Measurements from ENCODE around the gene SYT8.

The SYT8 gene

DNA sequence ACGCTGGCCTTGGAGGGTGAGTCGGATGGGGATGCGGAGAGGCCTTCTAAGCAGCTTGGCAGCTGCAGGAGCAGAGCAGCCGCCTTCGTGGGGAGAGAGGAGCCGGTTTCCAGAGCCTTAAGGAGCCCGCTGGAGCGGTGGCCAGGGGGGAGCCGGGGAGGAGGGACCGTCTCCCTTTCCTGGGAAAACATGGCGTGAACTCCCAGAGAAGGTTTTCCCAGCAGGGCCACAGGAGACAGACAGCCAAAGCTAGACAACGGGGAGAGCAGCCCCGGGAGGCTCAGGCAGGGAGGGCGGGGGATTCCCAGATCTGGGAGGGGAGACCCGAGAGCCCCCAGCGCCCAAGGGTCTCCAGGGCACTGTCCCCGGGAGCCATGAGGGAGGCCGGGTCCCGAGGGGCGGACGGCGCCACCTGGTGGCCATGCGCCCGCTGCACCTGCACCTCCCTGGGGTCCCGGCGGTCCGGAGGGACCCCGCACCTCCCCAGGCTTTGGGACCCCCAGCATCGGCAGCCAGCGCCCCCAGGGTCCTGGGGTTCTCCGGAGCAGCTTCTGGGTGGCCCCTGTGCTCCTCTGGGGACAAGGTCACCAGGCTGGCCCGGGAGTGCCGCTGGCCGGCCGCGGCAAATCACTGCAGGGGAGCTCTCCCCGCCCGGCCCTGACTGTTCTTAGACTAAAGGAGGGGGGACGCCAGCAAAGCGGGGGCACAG, 2.4 kb upstream of the SYT8 start:
- peak; percentile 48 for DNase-seq (ENCODE audit: low read depth)

DNA sequence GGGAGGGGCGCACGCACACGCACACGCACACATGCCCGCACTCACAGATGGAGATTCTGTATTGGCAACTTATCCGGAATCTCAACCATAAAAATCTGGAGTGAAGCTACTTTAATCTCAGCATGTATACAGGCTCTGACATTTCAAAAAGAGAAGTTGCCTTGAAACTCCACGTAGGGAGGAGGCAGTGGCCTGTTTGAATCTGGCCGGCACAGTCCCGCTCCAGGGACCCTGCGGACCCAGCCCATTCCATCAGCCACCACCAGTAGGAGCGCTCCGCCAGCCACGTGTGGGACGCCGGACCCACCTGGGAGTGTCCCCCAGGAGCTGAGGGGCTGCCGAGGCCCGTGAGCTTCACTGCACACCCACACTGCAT, 1.9 kb upstream of the SYT8 start:
- no peak for DNase-seq (ENCODE audit: low read depth)

- DNase-seq (ENCODE audit: low read depth), result no peak
These were observed 654 bp upstream of the SYT8 start for GRCh38 chr11:1834062-1834610.

DNA sequence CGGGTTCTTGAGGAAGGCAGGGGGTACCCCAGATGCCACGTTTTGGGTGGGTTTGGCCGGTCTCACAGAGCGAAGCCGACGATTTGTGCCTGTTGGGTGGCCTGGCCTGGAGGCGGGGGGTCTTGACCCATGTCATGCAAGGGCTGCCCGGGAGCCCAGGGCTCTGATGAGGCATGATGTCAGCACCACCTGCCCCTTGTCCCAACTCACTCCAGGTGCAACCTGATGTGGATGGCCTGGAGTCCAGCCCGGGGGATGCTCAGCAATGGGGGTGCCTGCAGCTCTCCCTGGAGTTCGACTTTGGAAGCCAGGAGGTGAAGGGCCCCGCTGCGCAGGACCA, 851 bp downstream of the SYT8 start:
- DNase-seq (ENCODE audit: low read depth), result no peak

DNA sequence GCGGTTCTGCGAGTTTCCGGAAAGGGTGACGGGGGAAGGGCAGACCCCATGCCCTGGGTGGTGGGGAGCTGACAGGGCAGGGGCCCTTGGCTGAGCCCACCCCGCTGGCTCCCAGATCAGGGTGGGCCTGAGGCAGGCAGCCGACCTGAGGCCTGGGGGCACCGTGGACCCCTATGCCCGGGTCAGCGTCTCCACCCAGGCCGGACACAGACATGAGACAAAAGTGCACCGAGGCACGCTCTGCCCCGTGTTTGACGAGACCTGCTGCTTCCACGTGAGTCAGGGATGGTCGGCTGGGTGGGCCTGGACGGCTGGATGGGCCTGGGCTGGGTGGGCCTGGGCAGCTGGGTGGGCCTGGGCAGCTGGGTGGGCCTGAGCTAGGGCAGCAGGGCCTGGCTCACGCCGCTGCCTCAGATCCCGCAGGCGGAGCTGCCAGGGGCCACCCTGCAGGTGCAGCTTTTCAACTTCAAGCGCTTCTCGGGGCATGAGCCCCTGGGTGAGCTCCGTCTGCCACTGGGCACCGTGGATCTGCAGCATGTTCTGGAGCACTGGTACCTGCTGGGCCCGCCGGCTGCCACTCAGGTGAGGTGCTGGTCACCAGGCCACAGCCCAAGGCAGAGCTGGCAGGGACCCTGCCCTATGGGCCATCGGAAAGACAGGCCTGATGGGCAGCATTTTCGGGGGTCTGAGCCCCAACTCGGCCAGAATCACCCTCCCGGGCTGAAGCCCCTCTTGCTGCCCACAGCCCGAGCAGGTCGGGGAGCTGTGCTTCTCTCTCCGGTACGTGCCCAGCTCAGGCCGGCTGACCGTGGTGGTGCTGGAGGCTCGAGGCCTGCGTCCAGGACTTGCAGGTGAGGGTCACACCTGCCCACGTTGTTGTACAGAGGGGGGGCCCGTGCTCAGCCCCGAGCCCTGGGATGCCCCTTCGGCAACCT, 1.5 kb downstream of the SYT8 start:
- DNase-seq (ENCODE audit: low read depth), result no peak

GRCh38 chr11:1837171-1838076, 2.6 kb downstream of the SYT8 start:
- DNase-seq (ENCODE audit: low read depth), result peak; percentile 69

GRCh38 chr11:1838077-1838425, 3.3 kb downstream of the SYT8 start:
- no peak for DNase-seq (ENCODE audit: low read depth)

DNA sequence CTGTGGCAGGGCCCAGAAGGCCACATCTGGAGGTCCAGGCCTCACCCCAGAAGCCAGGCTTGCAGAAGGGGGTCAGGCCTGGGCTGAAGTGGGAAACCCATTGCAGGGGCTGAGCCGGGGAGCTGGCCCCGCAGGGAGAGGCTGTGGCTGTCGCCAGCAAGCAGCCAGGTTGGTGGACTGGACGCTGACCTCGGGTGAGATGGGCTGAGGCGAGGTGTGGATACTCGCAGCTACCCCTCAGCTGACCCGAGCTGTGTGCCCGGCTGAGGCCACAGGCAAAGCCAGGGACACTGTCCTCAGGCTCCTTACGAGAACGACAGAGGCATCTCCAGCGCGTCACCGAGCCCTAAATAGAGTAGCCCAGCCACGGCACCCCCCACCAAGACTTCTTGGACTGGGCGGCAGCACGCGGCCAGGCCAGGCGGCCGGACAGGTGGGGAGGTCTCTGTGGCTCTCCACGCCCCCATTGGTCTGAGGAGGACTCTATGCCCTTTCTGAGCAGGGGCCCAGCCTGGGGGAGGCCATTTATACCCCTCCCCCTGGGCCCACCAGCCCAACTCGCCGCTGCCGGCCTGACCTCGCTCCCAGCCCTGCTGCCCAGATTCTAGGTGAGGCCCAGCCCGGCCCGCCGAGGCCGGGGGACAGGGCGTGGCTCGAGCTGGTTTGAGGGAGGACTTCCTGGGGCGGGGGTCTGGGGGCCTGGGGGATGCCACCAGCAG, 3.8 kb downstream of the SYT8 start, which contains the start of gene TNNI2:
Gene TNNI2 (plus strand): TSS at position 556 of the 719 bp plus-strand sequence. CDS start 716 bp downstream, outside the sequence.
- DNase-seq (ENCODE audit: low read depth), result no peak

DNA sequence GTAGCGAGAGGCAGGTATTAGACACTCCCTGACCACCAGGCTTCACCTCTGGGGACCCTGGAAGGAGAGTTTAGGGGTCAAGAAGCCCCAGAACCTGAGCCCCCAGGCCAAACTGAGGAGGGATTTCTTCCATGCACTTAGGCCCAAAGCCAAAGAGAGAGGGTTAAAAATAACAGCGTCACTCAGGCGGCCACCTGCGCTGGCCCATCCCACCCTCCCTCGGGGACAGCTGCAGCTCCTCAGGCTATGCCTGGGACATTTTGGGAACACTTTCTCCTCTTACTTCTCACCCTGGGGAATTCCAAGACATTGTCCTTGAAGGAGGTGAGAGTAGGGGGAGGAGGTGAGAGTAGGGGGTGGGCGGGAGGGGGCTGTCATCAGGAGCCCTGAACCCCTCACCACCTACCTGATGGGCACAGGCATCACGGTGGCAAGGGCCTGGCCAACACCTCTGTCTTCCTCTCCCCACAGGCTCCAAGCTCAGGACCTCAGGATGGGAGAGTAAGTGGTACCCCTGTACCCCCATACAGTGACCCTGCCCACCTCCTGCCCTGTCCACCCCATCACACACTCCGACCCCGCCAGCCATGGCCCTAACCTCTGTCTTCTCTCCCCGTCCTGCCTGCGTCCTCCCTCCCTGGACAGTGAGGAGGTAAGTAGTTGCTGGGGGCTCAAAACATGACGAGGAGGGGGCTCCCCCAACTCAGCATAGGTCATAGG, 4.6 kb downstream of the SYT8 start:
- no peak for DNase-seq (ENCODE audit: low read depth)

DNA sequence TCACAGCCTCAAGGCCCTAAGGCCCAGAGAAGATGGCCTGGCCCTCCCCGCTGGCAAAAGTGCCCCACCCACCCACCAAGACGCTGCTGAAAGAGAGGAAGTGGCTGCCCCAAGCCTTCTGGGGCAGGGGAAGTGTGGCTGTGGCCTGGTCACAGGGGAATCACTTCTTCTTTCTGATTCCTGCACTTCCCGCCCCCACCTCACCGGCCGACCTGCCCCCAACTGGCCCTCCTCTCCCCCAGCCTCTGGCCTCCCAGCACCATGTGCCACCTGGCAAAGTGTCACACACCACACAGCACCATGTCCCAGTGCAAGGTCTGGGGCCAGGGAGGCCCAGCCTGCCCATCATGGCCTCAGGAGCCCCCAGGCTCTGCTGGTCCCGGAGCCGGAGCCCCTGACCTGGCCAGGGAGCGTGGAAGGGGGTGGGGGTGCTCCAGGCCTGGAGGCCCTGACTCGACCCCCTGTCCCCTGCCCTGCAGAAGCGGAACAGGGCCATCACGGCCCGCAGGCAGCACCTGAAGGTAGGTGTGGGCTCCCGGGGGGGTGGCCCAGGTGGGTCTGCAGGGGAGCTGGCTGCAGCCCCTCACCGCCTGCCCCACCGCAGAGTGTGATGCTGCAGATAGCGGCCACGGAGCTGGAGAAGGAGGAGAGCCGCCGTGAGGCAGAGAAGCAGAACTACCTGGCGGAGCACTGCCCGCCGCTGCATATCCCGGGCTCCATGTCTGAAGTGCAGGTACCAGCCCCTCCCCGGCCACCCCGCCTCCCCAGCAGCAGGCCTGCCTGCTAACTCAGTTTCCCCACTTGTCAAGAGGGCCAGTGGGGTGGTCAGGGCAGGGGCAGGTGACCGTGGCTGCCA, 5.4 kb downstream of the SYT8 start:
- DNase-seq (ENCODE audit: low read depth), result no peak

- no peak for DNase-seq (ENCODE audit: low read depth)
These were observed 6.1 kb downstream of the SYT8 start for GRCh38 chr11:1840780-1841480.

DNA sequence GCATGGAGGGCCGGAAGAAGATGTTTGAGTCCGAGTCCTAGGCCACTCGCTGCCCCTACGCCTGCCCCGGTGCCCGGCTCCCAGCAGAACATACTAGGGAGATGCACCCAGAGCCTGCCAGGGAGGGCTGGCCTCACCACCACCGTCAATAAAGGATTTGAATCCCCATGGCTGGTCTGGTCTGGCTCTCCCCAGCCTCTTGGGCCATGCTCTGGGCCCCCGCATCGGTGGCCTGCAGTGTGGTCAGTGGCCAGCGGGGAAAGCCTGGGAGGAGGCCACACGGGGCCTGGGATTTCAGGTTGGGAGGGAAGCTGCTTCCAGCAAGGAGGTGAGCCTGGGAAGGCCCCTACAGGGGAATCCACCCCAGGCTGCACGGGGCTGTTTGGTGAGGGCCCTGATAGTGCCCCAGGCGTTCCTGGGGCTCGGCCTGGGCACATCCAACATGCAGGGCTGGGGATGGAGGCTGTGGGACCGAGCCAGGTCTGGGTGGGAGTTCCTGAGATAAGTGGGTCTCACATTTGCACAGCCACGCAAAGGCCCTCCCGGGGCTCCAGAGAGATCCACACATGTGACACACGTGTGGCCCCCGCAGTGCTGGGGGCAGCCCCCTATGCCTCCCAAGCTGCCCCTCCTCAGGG, 6.8 kb downstream of the SYT8 start:
- DNase-seq (ENCODE audit: low read depth), result no peak

DNA sequence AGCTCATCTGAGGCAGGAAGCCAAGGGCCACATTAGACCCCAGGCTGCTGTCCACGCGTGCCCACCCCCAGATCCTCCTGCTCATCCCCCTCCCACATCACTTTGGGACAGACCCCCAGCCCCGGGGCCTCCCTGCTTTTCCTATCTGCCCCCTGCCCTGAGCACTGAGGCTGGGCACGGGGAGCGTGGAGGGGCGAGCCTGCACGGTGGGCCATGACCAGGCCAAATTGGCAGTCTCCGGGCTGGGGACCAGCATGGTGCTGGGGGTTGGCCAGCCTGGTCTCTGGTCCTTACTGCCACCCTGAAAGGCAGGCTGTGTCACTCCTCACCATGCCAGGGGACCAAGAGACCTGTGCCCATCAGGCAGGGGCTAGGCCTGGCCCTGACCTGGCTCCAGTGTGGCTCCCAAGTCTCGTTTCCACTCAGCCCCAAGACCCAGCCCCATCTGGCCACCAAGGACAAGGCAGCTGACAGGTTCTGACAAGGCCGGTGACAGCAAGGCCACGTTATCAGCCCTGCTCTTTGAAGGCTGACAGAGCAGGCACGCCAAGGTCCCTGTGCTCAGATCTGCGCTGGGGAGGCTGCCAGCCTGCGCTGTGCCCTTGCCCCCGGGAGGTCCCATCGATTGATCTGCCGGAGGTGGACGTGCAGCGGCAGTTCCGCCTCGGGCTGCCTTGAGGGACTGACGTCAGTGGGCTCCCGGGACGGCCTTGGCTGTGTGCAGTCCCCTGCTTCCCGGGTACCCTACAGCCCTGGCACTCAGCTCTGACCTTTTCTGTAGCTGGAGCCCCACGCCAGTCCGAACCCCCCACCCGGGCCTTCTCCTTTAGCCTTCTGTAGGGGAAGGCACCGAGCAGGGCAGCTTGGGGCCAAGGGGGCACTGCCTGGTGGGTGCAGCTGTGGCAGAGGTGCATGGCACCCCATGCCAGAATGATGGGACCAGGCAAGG, 7.6 kb downstream of the SYT8 start:
- no peak for DNase-seq (ENCODE audit: low read depth)

DNA sequence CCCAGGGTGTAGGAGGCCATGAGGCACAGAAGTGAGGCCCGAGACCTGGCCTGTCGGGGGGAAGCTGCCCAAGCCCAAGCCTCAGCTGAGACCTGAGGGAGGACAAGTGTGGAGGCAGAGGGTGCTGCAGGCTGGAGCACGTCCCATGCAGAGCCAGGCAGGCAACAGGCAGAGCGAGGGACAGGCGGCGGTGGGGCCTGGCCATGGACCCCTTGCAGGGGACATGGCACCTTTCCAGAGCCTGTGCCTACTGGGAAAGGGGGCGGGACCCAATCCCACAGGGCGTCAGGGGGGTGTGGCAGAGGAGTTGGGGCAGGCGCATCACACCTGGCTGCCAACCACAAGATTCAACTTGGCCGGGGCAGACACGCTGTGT, 8.3 kb downstream of the SYT8 start:
- DNase-seq (ENCODE audit: low read depth), result no peak

- DNase-seq (ENCODE audit: low read depth), result no peak
These were observed 9.0 kb downstream of the SYT8 start for GRCh38 chr11:1843796-1844195.

GRCh38 chr11:1844221-1845094, 9.7 kb downstream of the SYT8 start:
- no peak for DNase-seq (ENCODE audit: low read depth)

DNA sequence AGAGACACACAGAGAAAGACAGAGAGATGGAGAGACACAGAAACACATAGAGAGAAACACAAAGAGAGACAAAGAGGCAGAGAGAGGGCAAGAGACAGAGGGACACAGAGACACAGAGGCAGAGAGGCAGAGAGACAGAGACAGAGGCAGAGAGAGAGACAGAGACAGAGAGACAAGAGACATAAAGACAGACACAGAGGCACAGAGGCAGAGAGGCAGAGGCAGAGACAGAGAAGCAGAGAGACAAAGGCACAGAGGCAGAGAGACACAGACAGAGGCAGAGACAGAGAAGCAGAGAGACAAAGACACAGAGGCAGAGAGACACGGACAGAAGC, 10.3 kb downstream of the SYT8 start:
- no peak for DNase-seq (ENCODE audit: low read depth)
